Fibroblast of upper back skin (primary cell): ENCODE data around the gene GAPDHS.

ENCODE experiments used
- DNase-seq: peaks from one replicate; pipeline ENCODE4 v3.0.0-alpha.2; 2013

Gene GAPDHS

GRCh38 chr19:35558400-35559280 is 25.4 kb downstream of the GAPDHS start:
- no peak for DNase-seq

GRCh38 chr19:35559281-35559659 is 26.0 kb downstream of the GAPDHS start:
- no peak for DNase-seq

- no peak for DNase-seq
Measured at GRCh38 chr19:35559781-35560180, 26.5 kb downstream of the GAPDHS start.

GRCh38 chr19:35560271-35560670 is 27.0 kb downstream of the GAPDHS start:
- no peak for DNase-seq

GRCh38 chr19:35560677-35561076 is 27.4 kb downstream of the GAPDHS start:
- no peak for DNase-seq

- no peak for DNase-seq
Measured at GRCh38 chr19:35561436-35561835, 28.2 kb downstream of the GAPDHS start.

GRCh38 chr19:35562336-35562735 is 29.1 kb downstream of the GAPDHS start:
- DNase-seq, result no peak

GRCh38 chr19:35562776-35563175 is 29.5 kb downstream of the GAPDHS start:
- no peak for DNase-seq

- no peak for DNase-seq
Measured at GRCh38 chr19:35563207-35563829, 30.1 kb downstream of the GAPDHS start, which contains the start of gene ATP4A. Gene ATP4A (minus strand): TSS chr19:35563658. CDS start chr19:35563629, 29 bp downstream.

- no peak for DNase-seq
Measured at GRCh38 chr19:35565016-35565856, 32.0 kb downstream of the GAPDHS start.

- DNase-seq, result no peak
Measured at GRCh38 chr19:35566738-35567137, 33.5 kb downstream of the GAPDHS start.

GRCh38 chr19:35569281-35569781 is 36.1 kb downstream of the GAPDHS start:
- no peak for DNase-seq

GRCh38 chr19:35571406-35571965 is 38.2 kb downstream of the GAPDHS start:
- no peak for DNase-seq

GRCh38 chr19:35577918-35578317 is 44.7 kb downstream of the GAPDHS start:
- no peak for DNase-seq

- DNase-seq, result no peak
Measured at GRCh38 chr19:35578707-35579106, 45.5 kb downstream of the GAPDHS start.

- DNase-seq, result no peak
Measured at GRCh38 chr19:35582760-35583159, 49.5 kb downstream of the GAPDHS start.

GRCh38 chr19:35585848-35586247 is 52.6 kb downstream of the GAPDHS start, which contains the start of gene PMIS2:
Gene PMIS2 (plus strand): TSS chr19:35586173. CDS start chr19:35586260, 87 bp downstream.
- no peak for DNase-seq

GRCh38 chr19:35587321-35587720 is 54.1 kb downstream of the GAPDHS start:
- DNase-seq, result no peak

- no peak for DNase-seq
Measured at GRCh38 chr19:35590875-35591274, 57.6 kb downstream of the GAPDHS start.

GRCh38 chr19:35592226-35592625 is 59.0 kb downstream of the GAPDHS start:
- DNase-seq, result peak; percentile 11
